Prostate gland (tissue), 2 donors: ENCODE results near the gene C11orf97. TPM values are rescaled to one million over a fixed set of nuclear protein-coding genes. Genes with fewer than 3 reads are reported as not detected.

Experiments used
- DNase-seq: peaks from one replicate; pipeline ENCODE4 v3.0.0-alpha.2; 2019; ENCODE audit warnings: low spot score
- H3K27ac ChIP-seq, 2 donors: fragments of 200-600 bp; sonication (generic); 2 replicates each; pipeline ENCODE4 v1.5.1; 2017 to 2019
- H3K27me3 ChIP-seq: fragments of 200-600 bp; sonication (generic); replicated peaks from 2 replicates; pipeline ENCODE4 v1.5.1; 2019; ENCODE audit not compliant: insufficient read depth
- H3K36me3 ChIP-seq, 2 donors: fragments of 200-600 bp; sonication (generic); 1 replicate in 1 of 2; 2 replicates in 1 of 2; pipeline versions ENCODE4 v1.5.1 to v1.8.1; 2017 to 2019
- H3K4me1 ChIP-seq: fragments of 200-600 bp; sonication (generic); replicated peaks from 2 replicates; pipeline ENCODE4 v1.5.1; 2019
- H3K4me3 ChIP-seq, 2 donors: fragments of 200-600 bp; sonication (generic); 2 replicates each; pipeline ENCODE4 v1.5.1; 2017 to 2019
- H3K9me3 ChIP-seq: fragments of 200-600 bp; sonication (generic); 2 replicates; pipeline ENCODE4 v1.5.1; 2017
- CTCF ChIP-seq, 4 experiments: fragments of 200-600 bp in 2 of 4; fragments of 450-650 bp in 2 of 4; sonication (generic) in 2 of 4; IDR thresholded peaks; 1 replicate in 3 of 4; 2 replicates in 1 of 4; pipeline ENCODE4 v1.5.1; 2016 to 2019; ENCODE audit warnings: antibody characterized with exemption in 4 of 4, mild to moderate bottlenecking in 2 of 4, moderate library complexity in 2 of 4
- POLR2A ChIP-seq: fragments of 450-650 bp; IDR thresholded peaks from one replicate; pipeline ENCODE4 v1.6.1; 2016; ENCODE audit warnings: antibody characterized with exemption, mild to moderate bottlenecking
- POLR2AphosphoS5 ChIP-seq: sonication (generic); formaldehyde crosslinking; IDR thresholded peaks from one replicate; pipeline ENCODE4 v1.6.1; 2017; ENCODE audit warnings: antibody characterized with exemption
- WGBS: methylation state at CpG from one replicate; pipeline ENCODE4 v1.1.5; 2018; 5-methylcytosine and 5-hydroxymethylcytosine counted together
- intact Hi-C: fragments of 100-400 bp; cut with DNase I; formaldehyde crosslinking; loops from one replicate; pipeline ENCODE4 v1.14.2; 2022
- total RNA-seq, 2 donors: library from RNA; depleted of rRNA; stranded (reverse); fragments of >200 nt; gene quantifications; one replicate each; pipeline ENCODE4 v1.1.0, GENCODE V29; 2016

C11orf97 gene
- total RNA-seq, 2 donors from 2014 or later, result not detected

- intact Hi-C loops, result no loop called here
Observed at GRCh38 chr11:94515398-94515797, 3.1 kb downstream of the C11orf97 start.

GRCh38 chr11:94516725-94517124 lies 4.5 kb downstream of the C11orf97 start:
- WGBS, result 53% methylated on average over 1 of the region's 1 CpG
- H3K36me3 ChIP-seq, result no peaks in the 10 kb centered on the region
- no peak overlapping the region for H3K4me3 ChIP-seq
- TF ChIP-seq POLR2A (no peak), POLR2AphosphoS5 (no peak), CTCF (IDR thresholded peaks at IDR 0.05) (no peak)
- intact Hi-C loops, result no loop called here
- H3K27ac ChIP-seq, result no peak overlapping the region
- no peaks in the 10 kb centered on the region for H3K4me1 ChIP-seq
- no peaks in the 10 kb centered on the region for H3K27me3 ChIP-seq
- DNase-seq, result no peak
- H3K9me3 ChIP-seq, result no peaks in the 10 kb centered on the region

More at GRCh38 chr11:94515398-94515797, 3.1 kb downstream of the C11orf97 start:
- 82% methylated on average over 2 of the region's 2 CpGs for WGBS
- H3K36me3 ChIP-seq, result no peaks in the 10 kb centered on the region
- no peak overlapping the region for H3K27ac ChIP-seq
- no peaks in the 10 kb centered on the region for H3K27me3 ChIP-seq
- TF ChIP-seq POLR2A, result no peak
- no peak for DNase-seq
- H3K4me3 ChIP-seq, result no peak overlapping the region
- H3K9me3 ChIP-seq, result no peaks in the 10 kb centered on the region
- no peaks in the 10 kb centered on the region for H3K4me1 ChIP-seq

- no peak for DNase-seq
- no peaks in the 10 kb centered on the region for H3K36me3 ChIP-seq
- WGBS, result 62% methylated on average over 4 of the region's 4 CpGs
- no peak overlapping the region for H3K27ac ChIP-seq
- no peaks in the 10 kb centered on the region for H3K9me3 ChIP-seq
- H3K27me3 ChIP-seq, result no peaks in the 10 kb centered on the region
- intact Hi-C loops, result no loop called here
- no peaks in the 10 kb centered on the region for H3K4me1 ChIP-seq
- TF ChIP-seq POLR2A (no peak), POLR2AphosphoS5 (no peak), CTCF (IDR thresholded peaks at IDR 0.05) (no peak)
- H3K4me3 ChIP-seq, result no peak overlapping the region
Observed at GRCh38 chr11:94518300-94518699, 6.0 kb downstream of the C11orf97 start.

GRCh38 chr11:94519478-94520084 lies 7.3 kb downstream of the C11orf97 start:
- no peak overlapping the region for H3K27ac ChIP-seq
- 7% methylated on average over 5 of the region's 5 CpGs for WGBS
- H3K27me3 ChIP-seq, result no peaks in the 10 kb centered on the region
- no peaks in the 10 kb centered on the region for H3K4me1 ChIP-seq
- no peak for DNase-seq
- H3K36me3 ChIP-seq, result no peaks in the 10 kb centered on the region
- H3K9me3 ChIP-seq, result no peaks in the 10 kb centered on the region
- no peak overlapping the region for H3K4me3 ChIP-seq
- intact Hi-C loops, result loop anchor here (10.0 kb wide), 2 partner anchors 75 to 375 kb away; no protein-coding TSS in a partner anchor
- TF ChIP-seq CTCF (IDR thresholded peaks at IDR 0.05) (peak; percentile 28 to 69 (median 62)), POLR2A (no peak)

GRCh38 chr11:94521684-94522083 lies 9.4 kb downstream of the C11orf97 start:
- H3K9me3 ChIP-seq, result no peaks in the 10 kb centered on the region
- WGBS, result 63% methylated on average over 4 of the region's 5 CpGs

More at GRCh38 chr11:94521684-94522083, 9.4 kb downstream of the C11orf97 start:
- intact Hi-C loops, result loop anchor here (10.0 kb wide), 2 partner anchors 73 to 373 kb away; no protein-coding TSS in a partner anchor
- no peak overlapping the region for H3K4me3 ChIP-seq
- no peaks in the 10 kb centered on the region for H3K36me3 ChIP-seq
- H3K4me1 ChIP-seq, result no peaks in the 10 kb centered on the region
- TF ChIP-seq POLR2A (no peak), POLR2AphosphoS5 (no peak), CTCF (IDR thresholded peaks at IDR 0.05) (no peak)
- H3K27ac ChIP-seq, result no peak overlapping the region
- H3K27me3 ChIP-seq, result no peaks in the 10 kb centered on the region
- DNase-seq, result no peak
